GM23248 (cell line): ENCODE data around the gene SLC24A4. TPM values are rescaled to one million over a fixed set of nuclear protein-coding genes. Genes with fewer than 3 reads are reported as not detected.
A peak's percentile ranks its signal among the peaks of the same experiment; 100 is the strongest.

Source experiments
- DNase-seq: peaks from one replicate; pipeline ENCODE4 v3.0.0-alpha.2; 2015
- H2AFZ ChIP-seq: fragments of 200-600 bp; sonication (generic); 2 replicates; pipeline ENCODE4 v1.6.1; 2016; ENCODE audit warnings: antibody characterized with exemption
- H3F3A ChIP-seq: fragments of 200-600 bp; sonication (generic); 2 replicates; pipeline ENCODE4 v1.6.1; 2016; ENCODE audit warnings: mild to moderate bottlenecking, antibody characterized with exemption, mixed run types; ENCODE audit not compliant: insufficient read depth
- H3K27ac ChIP-seq: fragments of 200-600 bp; sonication (generic); 2 replicates; pipeline ENCODE4 v1.5.1; 2016; ENCODE audit warnings: mild to moderate bottlenecking
- H3K27me3 ChIP-seq: fragments of 200-600 bp; sonication (generic); replicated peaks from 2 replicates; pipeline ENCODE4 v1.6.1; 2016; ENCODE audit warnings: mild to moderate bottlenecking; ENCODE audit not compliant: insufficient read depth
- H3K36me3 ChIP-seq: fragments of 200-600 bp; sonication (generic); 2 replicates; pipeline ENCODE4 v1.6.1; 2016; ENCODE audit warnings: low read depth, mild to moderate bottlenecking
- H3K4me1 ChIP-seq: fragments of 200-600 bp; sonication (generic); 2 replicates; pipeline ENCODE4 v1.6.1; 2016; ENCODE audit warnings: mild to moderate bottlenecking; ENCODE audit not compliant: insufficient read depth
- H3K4me2 ChIP-seq: fragments of 200-600 bp; sonication (generic); one replicate; pipeline ENCODE4 v1.6.1; 2016; ENCODE audit warnings: mild to moderate bottlenecking; ENCODE audit not compliant: unreplicated experiment
- H3K4me3 ChIP-seq: fragments of 200-600 bp; sonication (generic); 2 replicates; pipeline ENCODE4 v1.5.1; 2016; ENCODE audit warnings: mild to moderate bottlenecking
- H3K79me2 ChIP-seq: fragments of 200-600 bp; sonication (generic); 2 replicates; pipeline ENCODE4 v1.6.1; 2016; ENCODE audit warnings: mild to moderate bottlenecking; ENCODE audit not compliant: insufficient read depth
- H3K9ac ChIP-seq: fragments of 200-600 bp; sonication (generic); 2 replicates; pipeline ENCODE4 v1.6.1; 2016; ENCODE audit warnings: mild to moderate bottlenecking
- H3K9me2 ChIP-seq: fragments of 200-600 bp; sonication (generic); 2 replicates; pipeline ENCODE4 v1.6.1; 2016; ENCODE audit warnings: mixed run types, mild to moderate bottlenecking, moderate library complexity; ENCODE audit not compliant: insufficient read depth
- H3K9me3 ChIP-seq: fragments of 200-600 bp; sonication (generic); one replicate; pipeline ENCODE4 v1.6.1; 2017; ENCODE audit warnings: low read depth
- H4K20me1 ChIP-seq: fragments of 200-600 bp; sonication (generic); 2 replicates; pipeline ENCODE4 v1.6.0; 2016; ENCODE audit not compliant: insufficient read depth
- EZH2 ChIP-seq: fragments of 200-600 bp; sonication (generic); IDR thresholded peaks from 2 replicates; pipeline ENCODE4 v1.6.1; 2018; ENCODE audit warnings: antibody characterized with exemption, mild to moderate bottlenecking; ENCODE audit not compliant: insufficient read depth, poor library complexity, severe bottlenecking
- EZH2phosphoT487 ChIP-seq: fragments of 200-600 bp; sonication (generic); IDR thresholded peaks from 2 replicates; pipeline ENCODE4 v1.6.1; 2018; ENCODE audit warnings: antibody characterized with exemption, moderate library complexity, mild to moderate bottlenecking, low read depth; ENCODE audit not compliant: insufficient read depth
- WGBS, 2 experiments: methylation state at CpG; one replicate each; pipeline ENCODE4 v1.1.6; 2015 to 2017; ENCODE audit warnings: low lambda C conversion rate in 2 of 2, low coverage in 1 of 2; ENCODE audit errors: missing lambda C conversion rate in 2 of 2; 5-methylcytosine and 5-hydroxymethylcytosine counted together
- in situ Hi-C: fragments of 300-500 bp; cut with MboI; formaldehyde crosslinking; loops from 2 replicates; pipeline ENCODE4 v1.15.0; 2020
- polyA plus RNA-seq: library from polyadenylated mRNA; unstranded; fragments of >200 nt; fragmentation: Nextera tagmentation; extraction: Ambion mirVana; gene quantifications from 2 replicates; pipeline ENCODE4 v1.2.1, GENCODE V29; 2016
- total RNA-seq: library from RNA; depleted of rRNA; stranded (reverse); fragments of >200 nt; shearing (Covaris generic); gene quantifications from 2 replicates; pipeline ENCODE4 v1.2.3, GENCODE V29; 2014

Gene SLC24A4
- total and polyA plus RNA-seq, 2 experiments from 2014 or later: not detected

DNA sequence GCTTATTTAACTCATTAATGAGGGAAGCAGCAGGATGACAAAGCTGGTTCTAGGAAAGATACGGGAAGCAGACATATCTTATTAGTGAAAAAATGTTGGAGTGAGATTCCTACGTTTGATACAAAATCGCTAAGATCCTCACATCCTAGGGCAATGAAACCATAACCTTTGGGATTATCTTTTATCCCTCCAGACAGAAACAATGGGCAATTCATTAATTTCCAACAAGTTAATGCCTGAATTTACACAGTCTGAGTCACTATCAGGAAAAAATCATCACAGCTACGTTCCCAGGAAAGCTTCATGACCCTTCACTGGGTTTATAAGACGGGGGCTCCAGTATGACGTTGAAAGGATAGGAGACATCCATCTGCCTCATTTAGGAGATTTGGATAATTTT, 45.0 kb downstream of the SLC24A4 start:
- H3K4me2 ChIP-seq: no peak overlapping the region
- no peak overlapping the region for H3K9ac ChIP-seq
- H4K20me1 ChIP-seq: no peaks in the 10 kb centered on the region
- H3K9me3 ChIP-seq: no peaks in the 10 kb centered on the region
- H3K4me3 ChIP-seq: no peak overlapping the region
- no peak for TF ChIP-seq EZH2phosphoT487
- TF ChIP-seq EZH2: no peak
- DNase-seq: no peak
- 47 to 53% methylated on average over 6 of the region's 6 CpGs for WGBS, 2 experiments
- H3K27me3 ChIP-seq: peaks cover 48% of the 10 kb centered on the region
- no peak overlapping the region for H2AFZ ChIP-seq
- H3K9me2 ChIP-seq: no peaks in the 10 kb centered on the region
- no peaks in the 10 kb centered on the region for H3K79me2 ChIP-seq
- in situ Hi-C loops: no loop called here
- H3K4me1 ChIP-seq: no peaks in the 10 kb centered on the region
- H3F3A ChIP-seq: no peaks in the 10 kb centered on the region
- H3K27ac ChIP-seq: no peak overlapping the region
- H3K36me3 ChIP-seq: no peaks in the 10 kb centered on the region

DNA sequence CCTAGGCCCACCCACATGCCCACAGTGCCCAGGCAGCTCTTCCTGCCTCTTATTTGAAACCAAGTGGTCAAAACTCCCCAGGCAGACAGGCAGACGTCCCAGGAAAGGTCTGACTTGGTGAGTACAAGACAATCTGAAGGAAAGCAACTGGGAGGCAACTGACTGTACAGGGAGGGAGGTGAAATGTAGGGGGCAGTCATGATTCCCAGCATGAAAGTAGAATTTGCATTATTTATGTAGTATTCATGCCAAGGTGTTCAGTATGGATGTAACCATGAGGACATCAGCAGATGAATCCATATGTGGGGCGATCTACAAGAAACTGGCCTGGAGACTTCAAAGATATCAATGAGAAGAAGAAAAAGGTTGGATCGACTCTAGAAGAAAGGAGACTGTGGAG, 46.1 kb downstream of the SLC24A4 start:
- H3K4me2 ChIP-seq: no peak overlapping the region
- in situ Hi-C loops: no loop called here

GRCh38 chr14:92372230-92372629, 49.3 kb downstream of the SLC24A4 start:
- H3K9me3 ChIP-seq: no peaks in the 10 kb centered on the region
- in situ Hi-C loops: no loop called here
- H3K9me2 ChIP-seq: no peaks in the 10 kb centered on the region
- 47 to 57% methylated on average over 2 of the region's 2 CpGs for WGBS, 2 experiments
- DNase-seq: no peak
- no peaks in the 10 kb centered on the region for H4K20me1 ChIP-seq
- H3K79me2 ChIP-seq: no peaks in the 10 kb centered on the region
- no peak overlapping the region for H2AFZ ChIP-seq
- no peak overlapping the region for H3K4me3 ChIP-seq
- no peak overlapping the region for H3K27ac ChIP-seq
- H3K9ac ChIP-seq: no peak overlapping the region
- no peak overlapping the region for H3K4me2 ChIP-seq
- no peaks in the 10 kb centered on the region for H3F3A ChIP-seq
- H3K4me1 ChIP-seq: no peaks in the 10 kb centered on the region
- TF ChIP-seq EZH2phosphoT487: no peak
- TF ChIP-seq EZH2: no peak
- H3K27me3 ChIP-seq: peaks cover 25% of the 10 kb centered on the region
- H3K36me3 ChIP-seq: no peaks in the 10 kb centered on the region

More for the DNA sequence above, 46.1 kb downstream of the SLC24A4 start:
- Histone ChIP-seq H3F3A (no peaks in the 10 kb centered on the region), H3K4me1 (no peaks in the 10 kb centered on the region), H3K79me2 (no peaks in the 10 kb centered on the region), H3K27ac (no peak overlapping the region), H3K9ac (no peak overlapping the region), H3K4me3 (no peak overlapping the region), H3K36me3 (no peaks in the 10 kb centered on the region), H4K20me1 (no peaks in the 10 kb centered on the region), H3K9me3 (no peaks in the 10 kb centered on the region), H2AFZ (no peak overlapping the region), H3K27me3 (peaks cover 38% of the 10 kb centered on the region), H3K9me2 (no peaks in the 10 kb centered on the region)
- no peak for DNase-seq
- 65 to 72% methylated on average over 3 of the region's 3 CpGs for WGBS, 2 experiments
- no peak for TF ChIP-seq EZH2phosphoT487
- no peak for TF ChIP-seq EZH2

DNA sequence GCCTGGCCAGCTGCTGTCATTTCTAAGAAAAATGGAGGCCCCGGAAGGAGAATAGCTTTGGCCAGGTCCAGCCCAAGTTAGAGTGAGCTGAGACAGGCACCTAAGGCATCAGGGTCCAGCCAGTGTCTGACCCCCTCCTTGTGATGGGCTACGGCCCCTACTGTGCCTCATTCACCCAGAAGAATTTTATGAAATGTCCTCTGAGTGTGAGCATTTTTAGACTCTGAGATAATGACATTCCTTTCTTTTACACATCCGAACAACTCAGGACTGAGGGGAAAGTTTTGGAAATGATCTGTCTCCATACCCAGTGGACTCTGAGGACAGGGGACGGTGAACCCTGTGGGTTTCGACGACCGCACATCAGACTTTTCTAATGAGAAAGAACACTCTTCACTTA, 50.4 kb downstream of the SLC24A4 start:
- TF ChIP-seq EZH2phosphoT487: no peak
- TF ChIP-seq EZH2: no peak
- Histone ChIP-seq H3K79me2 (no peaks in the 10 kb centered on the region), H4K20me1 (no peaks in the 10 kb centered on the region), H3K4me1 (no peaks in the 10 kb centered on the region), H3K9ac (no peak overlapping the region), H3F3A (no peaks in the 10 kb centered on the region), H3K9me3 (no peaks in the 10 kb centered on the region), H3K36me3 (no peaks in the 10 kb centered on the region), H3K4me3 (no peak overlapping the region), H2AFZ (no peak overlapping the region), H3K27ac (no peak overlapping the region), H3K9me2 (no peaks in the 10 kb centered on the region), H3K27me3 (peaks cover 20% of the 10 kb centered on the region), H3K4me2 (no peak overlapping the region)
- peak; percentile 46 for DNase-seq
- 63 to 66% methylated on average over 7 of the region's 7 CpGs for WGBS, 2 experiments
- in situ Hi-C loops: no loop called here

DNA sequence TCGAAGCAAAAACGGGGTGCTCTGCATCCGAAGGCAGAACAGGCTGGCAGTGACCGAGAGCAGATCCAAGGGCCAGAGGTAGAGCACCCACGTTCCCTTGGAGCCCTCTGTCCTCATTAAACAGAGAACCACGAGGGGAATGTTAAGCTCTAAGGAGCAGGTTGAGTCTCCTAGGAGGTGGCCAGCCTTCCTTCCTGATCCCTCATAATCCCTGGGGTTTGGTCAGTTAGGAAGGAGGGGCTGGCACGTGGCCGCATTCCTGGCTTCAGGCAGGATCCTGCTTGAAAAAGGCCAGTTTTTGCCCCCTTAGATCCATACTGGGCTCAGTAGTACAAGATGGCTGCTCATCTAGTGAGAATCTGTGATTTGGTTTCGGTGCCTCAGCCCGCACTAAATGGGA, 57.2 kb downstream of the SLC24A4 start:
- Histone ChIP-seq H3K9me3 (no peaks in the 10 kb centered on the region), H3K36me3 (no peaks in the 10 kb centered on the region), H2AFZ (no peak overlapping the region), H3K4me2 (no peak overlapping the region), H3K9me2 (no peaks in the 10 kb centered on the region), H3K4me3 (no peak overlapping the region), H3K4me1 (no peaks in the 10 kb centered on the region), H3K27ac (no peak overlapping the region), H4K20me1 (no peaks in the 10 kb centered on the region), H3F3A (no peaks in the 10 kb centered on the region), H3K79me2 (no peaks in the 10 kb centered on the region), H3K27me3 (peaks cover 7% of the 10 kb centered on the region), H3K9ac (no peak overlapping the region)
- in situ Hi-C loops: no loop called here
- TF ChIP-seq EZH2: no peak
- TF ChIP-seq EZH2phosphoT487: no peak
- DNase-seq: no peak
- WGBS, 2 experiments: 44 to 48% methylated on average over 10 of the region's 10 CpGs
